WTC11 (cell line): ENCODE data around the gene MOCS1. TPM values are rescaled to one million over a fixed set of nuclear protein-coding genes. Genes with fewer than 3 reads are reported as not detected.

Experiments
- ATAC-seq: fragments of 200-7000 bp; cut with Tn5 transposase; 2 replicates; pipeline ENCODE4 v1.10.0; 2021; ENCODE audit warnings: mild to moderate bottlenecking, moderate library complexity
- Bru-seq: library from RNA; stranded (reverse); fragments of 400-500 nt; gene quantifications from one replicate; lab custom pipeline; 2021; lab: Mats Ljungman, UMichigan
- CTCF ChIA-PET: fragments of 300-600 bp; sonication (Branson Sonifier 250); formaldehyde crosslinking; loops from one replicate; lab custom pipeline; 2021; ENCODE audit warnings: antibody characterized with exemption; lab: Charles Lee
- POLR2A ChIA-PET: fragments of 350-600 bp; sonication (Branson Sonifier 250); formaldehyde crosslinking; loops from one replicate; lab custom pipeline; 2021; ENCODE audit warnings: antibody characterized with exemption; lab: Charles Lee
- DNase-seq: peaks from one replicate; pipeline ENCODE4 v3.0.0; 2021; ENCODE audit warnings: low spot score
- H3K27ac Mint-ChIP-seq: 2 replicates; pipeline ENCODE4 v1.8.0; 2021; ENCODE audit warnings: mixed read lengths
- H3K27me3 Mint-ChIP-seq: 2 replicates; pipeline ENCODE4 v1.8.0; 2021; ENCODE audit warnings: low read depth, mild to moderate bottlenecking, moderate library complexity, mixed read lengths
- H3K36me3 Mint-ChIP-seq: 2 replicates; pipeline ENCODE4 v1.8.0; 2021; ENCODE audit warnings: mixed read lengths
- H3K4me1 Mint-ChIP-seq: 2 replicates; pipeline ENCODE4 v1.8.0; 2022; ENCODE audit warnings: mixed read lengths
- H3K4me3 Mint-ChIP-seq: 2 replicates; pipeline ENCODE4 v1.8.0; 2021; ENCODE audit warnings: mild to moderate bottlenecking, moderate library complexity, mixed read lengths
- H3K9me3 Mint-ChIP-seq: 2 replicates; pipeline ENCODE4 v1.8.0; 2021; ENCODE audit warnings: mixed read lengths
- ARID4B ChIP-seq: sonication (generic); formaldehyde crosslinking; IDR thresholded peaks from 2 replicates; pipeline ENCODE4 v1.8.0; 2023; ENCODE audit warnings: missing genetic modification reagents, mild to moderate bottlenecking, borderline replicate concordance
- ETV6 ChIP-seq: sonication (generic); formaldehyde crosslinking; IDR thresholded peaks from 2 replicates; pipeline ENCODE4 v1.8.1; 2022; ENCODE audit warnings: mild to moderate bottlenecking, missing genetic modification reagents
- FOXP1 ChIP-seq: sonication (generic); formaldehyde crosslinking; IDR thresholded peaks from 2 replicates; pipeline ENCODE4 v1.8.0; 2022; ENCODE audit warnings: missing genetic modification reagents, mild to moderate bottlenecking, moderate library complexity, borderline replicate concordance
- FOXP4 ChIP-seq: sonication (generic); formaldehyde crosslinking; IDR thresholded peaks from 2 replicates; pipeline ENCODE4 v1.8.0; 2022; ENCODE audit warnings: mild to moderate bottlenecking, missing genetic modification reagents
- HMGXB4 ChIP-seq: sonication (generic); formaldehyde crosslinking; IDR thresholded peaks from 2 replicates; pipeline ENCODE4 v1.8.1; 2023; ENCODE audit warnings: mild to moderate bottlenecking, moderate library complexity, missing genetic modification reagents
- MXD4 ChIP-seq: fragments of 250-450 bp; sonication (Bioruptor Pico); IDR thresholded peaks from 2 replicates; pipeline ENCODE4 v1.8.0; 2021; ENCODE audit warnings: mild to moderate bottlenecking, moderate library complexity, borderline replicate concordance
- NFYB ChIP-seq: sonication (generic); formaldehyde crosslinking; conservative IDR thresholded peaks from 2 replicates; pipeline ENCODE4 v1.8.0; 2022; ENCODE audit warnings: low read depth, missing genetic modification reagents
- OVOL2 ChIP-seq: fragments of 250-450 bp; sonication (Bioruptor Pico); IDR thresholded peaks from 2 replicates; pipeline ENCODE4 v1.9.0; 2021; ENCODE audit warnings: mild to moderate bottlenecking, borderline replicate concordance
- PRDM15 ChIP-seq: sonication (generic); formaldehyde crosslinking; IDR thresholded peaks from 2 replicates; pipeline ENCODE4 v1.8.0; 2022; ENCODE audit warnings: missing genetic modification reagents
- SP1 ChIP-seq: sonication (generic); formaldehyde crosslinking; conservative IDR thresholded peaks from 2 replicates; pipeline ENCODE4 v1.8.1; 2022; ENCODE audit warnings: missing genetic modification reagents
- USF1 ChIP-seq: sonication (generic); formaldehyde crosslinking; IDR thresholded peaks from 2 replicates; pipeline ENCODE4 v1.8.0; 2022; ENCODE audit warnings: mild to moderate bottlenecking, missing genetic modification reagents
- ZBTB21 ChIP-seq: sonication (generic); formaldehyde crosslinking; IDR thresholded peaks from 2 replicates; pipeline ENCODE4 v1.8.1; 2023; ENCODE audit warnings: mild to moderate bottlenecking, missing genetic modification reagents, borderline replicate concordance
- ZBTB43 ChIP-seq: sonication (generic); formaldehyde crosslinking; IDR thresholded peaks from 2 replicates; pipeline ENCODE4 v1.8.1; 2023; ENCODE audit warnings: mild to moderate bottlenecking, missing genetic modification reagents
- long read RNA-seq, 3 experiments: library from RNA in 1 of 3; library from capped mRNA in 1 of 3; library from polyadenylated mRNA in 1 of 3; unstranded in 2 of 3; stranded (forward) in 1 of 3; transcript quantifications; one replicate each; pipeline ENCODE4 v2.0.0, GENCODE V29; 2021
- total RNA-seq: library from RNA; stranded (reverse); gene quantifications from 3 replicates; pipeline ENCODE4 v1.2.3, GENCODE V29; 2021
- TF ChIP-seq, protein P1 (sequence below): sonication (generic); formaldehyde crosslinking; IDR thresholded peaks from 2 replicates; pipeline ENCODE4 v1.8.1; 2022; ENCODE audit warnings: mild to moderate bottlenecking, moderate library complexity, missing genetic modification reagents
- TF ChIP-seq, protein P2 (sequence below): sonication (generic); formaldehyde crosslinking; conservative IDR thresholded peaks from 2 replicates; pipeline ENCODE4 v1.8.1; 2022; ENCODE audit warnings: mild to moderate bottlenecking, missing genetic modification reagents

MOCS1 gene
- 17.6 to 20.5 TPM (median 18.5 TPM) in 3 replicates for total RNA-seq
- percentile 64 among the genes with signal in this experiment for Bru-seq, nascent RNA
- long read RNA-seq, experiment 1, transcript MOCS1-201 (11 exons, 2,747 nt): minor isoform, 13 of 115 reads
- long read RNA-seq, experiment 1, transcript MOCS1-203 (11 exons, 3,358 nt): major isoform, 60 of 115 reads
- long read RNA-seq, experiment 1, partial matches to known transcripts: 16 of 115 reads
- long read RNA-seq, experiment 1, other reads (novel, unspliced or antisense): 22 of 115 reads
- long read RNA-seq, experiment 2, full-length matches to known transcripts: 7 of 23 reads
- long read RNA-seq, experiment 2, partial matches to known transcripts: 1 of 23 reads
- long read RNA-seq, experiment 2, other reads (novel, unspliced or antisense): 15 of 23 reads
- long read RNA-seq, experiment 3, partial matches to known transcripts: 2 of 15 reads
- long read RNA-seq, experiment 3, other reads (novel, unspliced or antisense): 7 of 15 reads

GRCh38 chr6:39934131-39934757 lies at the start of gene MOCS1:
Gene MOCS1, minus strand, starts transcription at chr6:39934462. Its CDS starts 45 bp downstream, at chr6:39934417.
- H3K27me3 Mint-ChIP-seq: peaks cover 17% of the 10 kb centered on the region
- DNase-seq (peak; percentile 87), ATAC-seq (peak; percentile 97)
- CTCF ChIA-PET: interaction anchor here (0.8 to 1.4 kb wide), 3 partner anchors 13 to 1093 kb away, joined by 3 to 5 read pairs (median 3); no protein-coding TSS in a partner anchor
- no peak within 1 kb of the TSS for H3K27ac Mint-ChIP-seq
- H3K9me3 Mint-ChIP-seq: 0 out of 2 replicates have a peak, but pooled peaks cover 2% of the 10 kb centered on the region
- POLR2A ChIA-PET: interaction anchor here (0.9 to 1.2 kb wide), 2 partner anchors 13 to 413 kb away, joined by 3 to 5 read pairs; no protein-coding TSS in a partner anchor
- peaks cover 48% of the 10 kb centered on the region for H3K4me1 Mint-ChIP-seq
- peaks cover 2% of the 10 kb centered on the region for H3K36me3 Mint-ChIP-seq
- H3K4me3 Mint-ChIP-seq: peak within 1 kb of the TSS; percentile 91
- TF ChIP-seq SP1 (CRISPR knock-in tag) (peak; percentile 77), FOXP1 (CRISPR knock-in tag) (0 out of 2 replicates have a peak, but pooled peaks have one; percentile 39), HMGXB4 (CRISPR knock-in tag) (0 out of 2 replicates have a peak, but pooled peaks have one; percentile 67), ARID4B (no peak), PRDM15 (CRISPR knock-in tag) (peak; percentile 42; the same call in 1 of the 2 replicates), NFYB (CRISPR knock-in tag) (peak; percentile 77), ETV6 (CRISPR knock-in tag) (no peak; the same call in 1 of the 2 replicates), MXD4 (no peak), FOXP4 (CRISPR knock-in tag) (peak; percentile 78), ZBTB21 (CRISPR knock-in tag) (no peak), ZBTB43 (CRISPR knock-in tag) (no peak), OVOL2 (CRISPR knock-in tag) (no peak), USF1 (CRISPR knock-in tag) (peak; percentile 24; the same call in 1 of the 2 replicates)
- TF ChIP-seq, protein P1, sequence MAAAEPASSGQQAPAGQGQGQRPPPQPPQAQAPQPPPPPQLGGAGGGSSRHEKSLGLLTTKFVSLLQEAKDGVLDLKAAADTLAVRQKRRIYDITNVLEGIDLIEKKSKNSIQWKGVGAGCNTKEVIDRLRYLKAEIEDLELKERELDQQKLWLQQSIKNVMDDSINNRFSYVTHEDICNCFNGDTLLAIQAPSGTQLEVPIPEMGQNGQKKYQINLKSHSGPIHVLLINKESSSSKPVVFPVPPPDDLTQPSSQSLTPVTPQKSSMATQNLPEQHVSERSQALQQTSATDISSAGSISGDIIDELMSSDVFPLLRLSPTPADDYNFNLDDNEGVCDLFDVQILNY: peak; percentile 59; the same call in 1 of the 2 replicates
- TF ChIP-seq, protein P2, sequence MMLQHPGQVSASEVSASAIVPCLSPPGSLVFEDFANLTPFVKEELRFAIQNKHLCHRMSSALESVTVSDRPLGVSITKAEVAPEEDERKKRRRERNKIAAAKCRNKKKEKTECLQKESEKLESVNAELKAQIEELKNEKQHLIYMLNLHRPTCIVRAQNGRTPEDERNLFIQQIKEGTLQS (CRISPR knock-in tag): no peak
